ENCODE results near the gene PYGM.

Gene PYGM

GRCh38 chr11:64753380-64754123 is 6.2 kb downstream of the PYGM start:
- DNase-seq (ENCODE audit: low read depth in 2 of 2), result no peak

DNA sequence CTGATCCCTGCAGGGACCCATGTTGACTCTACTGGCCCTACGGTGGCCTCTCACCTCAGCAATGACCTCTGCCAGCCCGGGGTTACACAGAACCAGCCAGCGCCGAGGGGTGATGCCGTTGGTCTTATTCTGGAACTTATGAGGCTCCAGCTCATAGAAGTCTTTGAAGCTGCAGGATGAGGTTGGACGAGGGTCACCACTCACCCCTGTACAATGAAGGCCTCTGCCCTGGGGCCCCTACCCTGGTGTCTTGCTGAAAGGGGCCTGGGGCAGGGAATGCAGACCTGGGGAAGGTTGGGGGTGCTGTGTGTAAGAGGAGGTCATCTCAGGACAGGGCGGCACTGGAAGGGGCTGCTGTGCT is 6.8 kb downstream of the PYGM start:
- DNase-seq (ENCODE audit: low read depth in 2 of 2), result no peak

- DNase-seq (ENCODE audit: low read depth in 2 of 2), result no peak
Measured at GRCh38 chr11:64752175-64752970, 7.4 kb downstream of the PYGM start.

DNA sequence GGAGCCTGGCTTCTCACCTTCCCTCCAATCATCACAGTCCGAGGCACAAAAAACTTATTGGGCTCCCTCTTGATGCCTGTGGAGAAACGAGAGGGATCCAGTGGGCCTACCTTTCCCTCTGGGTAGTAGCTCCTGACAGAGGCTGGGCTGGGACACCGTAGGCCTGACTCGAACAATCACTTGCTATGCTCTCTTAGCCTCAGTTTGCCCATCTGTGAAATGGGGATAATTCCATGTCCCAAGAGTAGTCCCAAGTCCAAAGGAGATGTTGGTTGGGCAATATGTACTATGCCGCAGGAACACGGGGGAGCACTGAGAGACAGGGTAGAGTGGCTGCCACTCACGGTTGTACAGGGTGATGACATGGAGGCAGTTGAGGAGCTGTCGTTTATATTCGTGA is 8.2 kb downstream of the PYGM start:
- DNase-seq (ENCODE audit: low read depth in 2 of 2), result no peak

DNA sequence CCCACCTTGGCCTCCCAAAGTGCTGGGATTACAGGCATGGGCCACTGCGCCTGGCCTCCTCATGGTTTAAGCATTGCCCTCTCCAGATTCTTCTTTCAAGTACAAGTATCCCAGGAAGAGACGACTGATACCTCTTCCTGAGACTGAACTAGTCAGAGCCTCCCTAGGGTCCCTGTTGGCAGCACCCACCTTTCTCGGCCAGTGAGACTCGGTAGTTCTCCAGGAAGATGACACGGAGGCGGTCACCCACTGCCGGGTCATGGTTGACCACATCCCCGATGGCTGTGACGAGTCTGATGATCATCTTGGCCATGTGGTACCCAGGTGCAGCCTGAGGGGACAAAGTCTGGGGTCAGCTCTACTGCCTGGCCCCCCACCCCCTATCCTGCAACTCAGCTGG is 8.6 kb downstream of the PYGM start:
- DNase-seq (ENCODE audit: low read depth in 2 of 2), result no peak

DNA sequence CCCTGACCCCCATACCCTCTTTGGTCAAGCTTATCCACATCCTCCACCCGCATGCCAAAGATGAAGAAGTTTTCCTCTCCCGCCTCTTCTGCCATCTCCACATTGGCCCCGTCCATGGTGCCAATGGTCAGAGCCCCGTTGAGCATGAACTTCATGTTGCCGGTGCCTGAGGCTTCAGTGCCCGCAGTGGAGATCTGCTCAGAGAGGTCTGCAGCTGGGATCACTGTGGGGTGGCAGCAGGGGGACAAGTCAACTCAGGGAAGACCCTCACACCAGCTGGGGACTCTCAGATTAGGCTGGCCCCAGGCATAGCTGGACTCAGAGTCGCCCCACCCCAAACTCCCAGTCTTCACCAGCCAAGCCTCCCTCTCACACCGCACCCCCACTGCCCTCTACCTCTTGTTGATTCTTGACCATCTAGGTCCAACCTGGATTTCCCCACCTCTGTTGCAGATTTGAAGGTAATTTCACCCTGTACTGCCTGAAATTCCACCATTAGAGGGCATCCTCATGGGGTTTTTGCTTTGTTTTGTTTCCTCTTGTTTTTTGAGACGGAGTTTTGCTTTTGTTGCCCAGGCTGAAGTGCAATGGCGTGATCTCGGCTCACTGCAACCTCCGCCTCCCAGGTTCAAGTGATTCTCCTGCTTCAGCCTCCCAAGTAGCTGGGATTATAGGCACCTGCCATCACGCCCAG is 9.3 kb downstream of the PYGM start:
- no peak for DNase-seq (ENCODE audit: low read depth in 2 of 2)

- DNase-seq (ENCODE audit: low read depth in 2 of 2), result no peak
Measured at GRCh38 chr11:64747961-64748665, 11.7 kb downstream of the PYGM start.

GRCh38 chr11:64746486-64746885 is 13.3 kb downstream of the PYGM start:
- no peak for DNase-seq (ENCODE audit: low read depth in 2 of 2)

- DNase-seq (ENCODE audit: low read depth in 2 of 2), result no peak
Measured at GRCh38 chr11:64745521-64746328, 14.0 kb downstream of the PYGM start.

GRCh38 chr11:64745189-64745520 is 14.6 kb downstream of the PYGM start:
- DNase-seq (ENCODE audit: low read depth in 2 of 2), result no peak

DNA sequence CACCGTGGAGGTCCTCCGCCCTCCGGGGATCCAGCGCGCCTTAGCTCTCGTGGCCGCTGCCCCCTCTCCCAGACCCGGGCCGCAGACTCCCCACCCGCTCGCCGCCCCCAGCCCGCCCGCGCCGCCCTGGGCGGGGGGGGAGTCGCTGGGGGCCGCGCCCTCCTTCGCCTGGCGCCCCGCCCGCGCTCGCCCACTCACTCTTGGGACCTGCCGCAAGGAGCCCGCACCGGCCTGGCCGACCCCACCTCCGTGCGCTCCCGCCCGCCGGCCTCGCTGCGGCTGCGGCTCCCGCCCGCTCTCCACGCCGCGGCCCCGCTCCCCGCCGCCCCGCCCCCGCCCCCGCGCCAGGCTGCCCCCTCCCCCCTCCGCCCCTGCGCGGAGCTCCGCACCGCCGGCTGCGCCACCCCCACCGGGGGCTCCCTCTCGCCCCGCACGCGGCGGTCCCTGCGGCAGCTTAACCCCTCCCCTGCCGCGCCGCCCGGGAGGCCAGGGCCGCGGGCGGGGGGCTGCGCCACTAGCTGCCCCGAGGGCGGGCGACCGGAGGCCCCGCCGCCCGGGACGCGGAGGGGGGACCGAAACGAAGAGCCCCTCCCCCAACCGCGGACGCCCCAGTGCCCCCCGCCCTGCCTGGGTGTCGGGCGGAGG is 15.1 kb downstream of the PYGM start:
- DNase-seq (ENCODE audit: low read depth in 2 of 2), result no peak

- peak; percentile 69 to 81 for DNase-seq (ENCODE audit: low read depth in 2 of 2)
Measured at GRCh38 chr11:64743591-64744543, 15.9 kb downstream of the PYGM start, which contains the start of gene RASGRP2. TSS of gene RASGRP2 (minus strand) at chr11:64744142. CDS start at chr11:64742866, 1,276 bp downstream.

GRCh38 chr11:64742889-64743590 is 16.7 kb downstream of the PYGM start:
- peak; percentile 67 to 75 for DNase-seq (ENCODE audit: low read depth in 2 of 2)

GRCh38 chr11:64742087-64742888 is 17.5 kb downstream of the PYGM start:
- no peak for DNase-seq (ENCODE audit: low read depth in 2 of 2)

DNA sequence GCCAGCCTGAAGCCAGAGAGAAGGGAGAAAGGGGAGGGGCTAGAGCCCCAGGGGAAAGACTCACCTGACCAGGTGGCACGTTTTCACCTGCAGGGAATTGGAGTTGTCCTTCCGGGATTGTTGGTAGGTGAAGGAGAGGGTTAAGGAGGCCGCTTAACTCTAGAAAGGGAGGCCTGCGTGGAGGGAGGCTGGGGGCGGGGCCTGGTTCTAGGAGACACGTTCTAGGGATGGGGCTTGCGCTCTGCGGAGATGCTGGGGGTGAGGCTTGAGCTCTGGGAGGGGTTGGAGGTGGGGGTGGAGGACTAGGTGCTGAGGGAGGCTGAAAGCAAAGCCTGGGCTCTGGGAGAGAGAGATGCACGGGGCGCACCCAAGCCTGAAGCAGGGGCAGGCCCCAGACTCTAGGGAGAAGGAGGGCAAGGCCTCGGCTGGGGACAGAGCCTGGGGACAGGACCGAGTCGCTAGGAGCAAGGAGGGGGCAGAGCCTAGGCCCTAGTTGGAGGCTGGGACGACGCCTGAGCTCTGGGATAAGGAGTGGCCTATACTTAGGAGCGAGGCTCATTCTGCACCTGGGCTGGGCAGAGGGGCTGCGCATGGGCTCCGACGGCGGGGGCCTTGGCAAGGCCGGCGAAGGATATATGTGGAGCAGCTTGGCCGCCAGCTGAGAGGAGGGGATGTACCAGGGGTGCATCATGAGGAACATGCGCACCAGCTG is 18.2 kb downstream of the PYGM start:
- no peak for DNase-seq (ENCODE audit: low read depth in 2 of 2)

DNA sequence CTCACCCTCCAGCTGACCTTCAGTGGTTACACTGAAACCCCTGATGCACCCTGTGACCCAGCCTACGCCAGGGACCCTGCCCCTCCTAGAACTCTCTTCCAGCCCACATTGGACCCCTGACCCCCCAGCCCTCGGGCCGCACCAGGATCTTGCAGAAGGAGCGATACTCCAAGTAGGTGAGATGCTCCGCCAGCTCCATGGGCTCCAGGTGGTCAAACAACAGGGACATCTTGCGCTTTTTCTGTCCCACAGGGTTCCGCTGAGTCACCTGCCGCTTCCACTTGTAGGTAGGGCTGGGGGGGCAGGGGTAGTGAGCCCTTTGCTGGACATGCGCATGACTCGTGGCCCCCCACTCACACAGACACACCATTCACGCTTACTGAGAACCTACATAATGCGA is 19.9 kb downstream of the PYGM start:
- DNase-seq (ENCODE audit: low read depth in 2 of 2), result no peak

DNA sequence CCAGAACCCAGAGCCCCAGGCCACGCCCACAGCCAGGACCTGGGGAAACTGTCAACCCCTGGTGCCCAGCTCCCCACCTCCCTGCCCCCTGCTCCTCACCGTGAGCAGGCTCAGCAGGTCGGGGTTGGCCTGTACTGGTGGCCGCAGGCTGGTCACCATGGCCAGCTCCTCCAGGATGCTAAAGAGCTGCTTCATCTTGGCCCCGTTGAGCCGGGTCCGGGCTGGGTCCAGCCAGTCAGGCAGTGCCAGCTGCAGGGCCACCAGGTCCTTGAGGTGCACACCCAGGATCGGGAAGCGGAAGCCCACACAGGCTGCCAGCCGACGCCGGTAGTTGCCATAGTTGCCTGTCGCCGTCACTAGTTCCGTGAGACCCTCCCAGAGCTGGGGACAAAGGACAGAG is 23.1 kb downstream of the PYGM start:
- DNase-seq (ENCODE audit: low read depth in 2 of 2), result no peak
